Mesenchymal stem cell (in vitro differentiated cells and primary cell): ENCODE results near the gene GLT1D1.

Experiments
- DNase-seq: peaks from one replicate; pipeline ENCODE4 v3.0.0-alpha.2; 2013
- H2AFZ ChIP-seq: one replicate; pipeline ENCODE4 v1.6.1; 2013; ENCODE audit warnings: low read depth, mild to moderate bottlenecking, control low read depth, inconsistent platforms, low read length, moderate library complexity
- H2AK5ac ChIP-seq: 2 replicates; pipeline ENCODE4 v1.6.1; 2013; ENCODE audit warnings: low read length, moderate library complexity, mild to moderate bottlenecking, inconsistent platforms; ENCODE audit not compliant: severe bottlenecking
- H2BK120ac ChIP-seq: one replicate; pipeline ENCODE4 v1.6.1; 2013; ENCODE audit warnings: low read depth, mild to moderate bottlenecking, inconsistent platforms, low read length, moderate library complexity
- H2BK12ac ChIP-seq, 2 experiments: one replicate each; pipeline ENCODE4 v1.6.1; 2013; ENCODE audit warnings: inconsistent platforms in 2 of 2, low read length in 2 of 2, mild to moderate bottlenecking in 2 of 2, moderate library complexity in 2 of 2, control low read depth in 1 of 2
- H2BK15ac ChIP-seq: one replicate; pipeline ENCODE4 v1.6.1; 2013; ENCODE audit warnings: mild to moderate bottlenecking, low read depth, inconsistent platforms; ENCODE audit not compliant: poor library complexity, severe bottlenecking
- H2BK5ac ChIP-seq: 2 replicates; pipeline ENCODE4 v1.6.1; 2013; ENCODE audit warnings: low read depth, mild to moderate bottlenecking, low read length, control low read depth, inconsistent platforms; ENCODE audit not compliant: poor library complexity, severe bottlenecking
- H3K14ac ChIP-seq, 2 experiments: one replicate each; pipeline ENCODE4 v1.6.1; 2013; ENCODE audit warnings: inconsistent platforms in 2 of 2, low read length in 2 of 2, control low read depth in 1 of 2, mild to moderate bottlenecking in 1 of 2, moderate library complexity in 1 of 2
- H3K18ac ChIP-seq, 2 experiments: one replicate each; pipeline ENCODE4 v1.6.1; 2013; ENCODE audit warnings: inconsistent platforms in 2 of 2, low read length in 2 of 2, control low read depth in 1 of 2, low read depth in 1 of 2, mild to moderate bottlenecking in 1 of 2
- H3K23ac ChIP-seq, 2 experiments: one replicate each; pipeline ENCODE4 v1.6.1; 2013; ENCODE audit warnings: inconsistent platforms in 2 of 2, low read length in 2 of 2, mild to moderate bottlenecking in 2 of 2, moderate library complexity in 2 of 2, control low read depth in 1 of 2
- H3K27ac ChIP-seq: 2 replicates; pipeline ENCODE4 v1.5.1; 2013; ENCODE audit warnings: mild to moderate bottlenecking, moderate library complexity, low read length, control low read depth, inconsistent platforms; ENCODE audit not compliant: poor library complexity, severe bottlenecking
- H3K27me3 ChIP-seq, 2 experiments: 2 replicates each; pipeline versions ENCODE4 v1.6.1 to v1.7.0; 2013; ENCODE audit warnings: low read length in 2 of 2, mild to moderate bottlenecking in 2 of 2, moderate library complexity in 2 of 2, control low read depth in 1 of 2, inconsistent platforms in 1 of 2; ENCODE audit not compliant: control insufficient read depth in 1 of 2, insufficient read depth in 1 of 2
- H3K36me3 ChIP-seq, 2 experiments: 2 replicates each; pipeline versions ENCODE4 v1.6.1 to v1.7.0; 2013; ENCODE audit warnings: low read length in 2 of 2, control low read depth in 1 of 2, inconsistent platforms in 1 of 2, low read depth in 1 of 2, mild to moderate bottlenecking in 1 of 2; ENCODE audit not compliant: insufficient read depth in 2 of 2, control insufficient read depth in 1 of 2
- H3K4ac ChIP-seq, 2 experiments: one replicate each; pipeline ENCODE4 v1.6.1; 2013; ENCODE audit warnings: inconsistent platforms in 2 of 2, low read length in 2 of 2, mild to moderate bottlenecking in 2 of 2, moderate library complexity in 2 of 2, control low read depth in 1 of 2, low read depth in 1 of 2
- H3K4me1 ChIP-seq: 2 replicates; pipeline ENCODE4 v1.6.1; 2013; ENCODE audit warnings: low read depth, low read length, control low read depth; ENCODE audit not compliant: control insufficient read depth, insufficient read depth
- H3K4me2 ChIP-seq: 2 replicates; pipeline ENCODE4 v1.6.1; 2013; ENCODE audit warnings: low read length, mild to moderate bottlenecking, inconsistent platforms; ENCODE audit not compliant: poor library complexity, severe bottlenecking
- H3K4me3 ChIP-seq, 2 experiments: 2 replicates each; pipeline versions ENCODE4 v1.5.1 to v1.7.0; 2013; ENCODE audit warnings: low read length in 2 of 2, mild to moderate bottlenecking in 2 of 2, control low read depth in 1 of 2, low read depth in 1 of 2; ENCODE audit not compliant: insufficient read depth in 1 of 2
- H3K79me1 ChIP-seq: replicated peaks from 2 replicates; pipeline ENCODE4 v1.6.1; 2013; ENCODE audit warnings: mild to moderate bottlenecking, control low read depth, low read length, inconsistent platforms; ENCODE audit not compliant: poor library complexity, severe bottlenecking
- H3K9ac ChIP-seq: 2 replicates; pipeline ENCODE4 v1.7.0; 2013; ENCODE audit warnings: mild to moderate bottlenecking, low read length, moderate library complexity
- H3K9me3 ChIP-seq: 2 replicates; pipeline ENCODE4 v1.7.0; 2013; ENCODE audit warnings: mild to moderate bottlenecking, low read length; ENCODE audit not compliant: control insufficient read depth
- H4K8ac ChIP-seq: one replicate; pipeline ENCODE4 v1.6.1; 2013; ENCODE audit warnings: inconsistent platforms, mild to moderate bottlenecking, low read length, moderate library complexity
- H4K91ac ChIP-seq: one replicate; pipeline ENCODE4 v1.6.1; 2013; ENCODE audit warnings: mild to moderate bottlenecking, low read length, inconsistent platforms
- WGBS: methylation state at CpG from one replicate; pipeline ENCODE4 v1.1.7; 2013; ENCODE audit warnings: mixed read lengths; 5-methylcytosine and 5-hydroxymethylcytosine counted together

GLT1D1 gene

DNA sequence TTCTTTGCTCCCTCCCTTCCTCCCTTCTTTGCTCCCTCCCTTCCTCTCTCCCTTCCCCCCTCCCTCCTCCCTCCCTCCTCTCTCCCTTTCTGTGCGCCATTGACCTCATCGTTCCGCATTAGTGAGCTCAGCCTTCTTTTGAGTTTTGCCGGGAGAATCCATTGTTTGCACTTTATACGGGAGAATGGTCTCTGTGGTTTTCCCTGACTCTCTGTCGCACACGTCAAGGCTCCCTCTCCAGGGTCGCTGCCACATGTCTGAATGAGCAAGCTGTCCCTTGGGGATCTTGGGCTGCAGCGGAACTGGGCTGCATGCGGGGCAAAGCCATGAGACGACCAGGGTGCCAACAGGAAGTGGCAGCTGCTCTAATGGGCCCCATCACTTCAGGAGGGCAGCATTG lies 118.5 kb downstream of the GLT1D1 start:
- DNase-seq = no peak
- Histone ChIP-seq H2BK5ac (no peak overlapping the region), H2AK5ac (no peak overlapping the region), H2BK120ac (no peak overlapping the region), H3K4me2 (no peak overlapping the region), H3K4me3 (no peak overlapping the region), H3K23ac (no peak overlapping the region), H3K14ac (no peak overlapping the region), H3K27me3 (peaks cover 15 to 26% of the 10 kb centered on the region in 2 experiments), H3K18ac (no peak overlapping the region), H3K36me3 (no peaks in the 10 kb centered on the region), H2AFZ (no peak overlapping the region), H2BK15ac (no peak overlapping the region), H4K8ac (no peak overlapping the region), H2BK12ac (no peak overlapping the region), H3K27ac (no peak overlapping the region), H3K4ac (no peak overlapping the region), H3K9ac (no peak overlapping the region), H4K91ac (no peak overlapping the region), H3K4me1 (peaks cover 13% of the 10 kb centered on the region), H3K9me3 (no peaks in the 10 kb centered on the region), H3K79me1 (no peaks in the 10 kb centered on the region)
- whole genome bisulfite sequencing = 71% methylated on average over 11 of the region's 11 CpGs

DNA sequence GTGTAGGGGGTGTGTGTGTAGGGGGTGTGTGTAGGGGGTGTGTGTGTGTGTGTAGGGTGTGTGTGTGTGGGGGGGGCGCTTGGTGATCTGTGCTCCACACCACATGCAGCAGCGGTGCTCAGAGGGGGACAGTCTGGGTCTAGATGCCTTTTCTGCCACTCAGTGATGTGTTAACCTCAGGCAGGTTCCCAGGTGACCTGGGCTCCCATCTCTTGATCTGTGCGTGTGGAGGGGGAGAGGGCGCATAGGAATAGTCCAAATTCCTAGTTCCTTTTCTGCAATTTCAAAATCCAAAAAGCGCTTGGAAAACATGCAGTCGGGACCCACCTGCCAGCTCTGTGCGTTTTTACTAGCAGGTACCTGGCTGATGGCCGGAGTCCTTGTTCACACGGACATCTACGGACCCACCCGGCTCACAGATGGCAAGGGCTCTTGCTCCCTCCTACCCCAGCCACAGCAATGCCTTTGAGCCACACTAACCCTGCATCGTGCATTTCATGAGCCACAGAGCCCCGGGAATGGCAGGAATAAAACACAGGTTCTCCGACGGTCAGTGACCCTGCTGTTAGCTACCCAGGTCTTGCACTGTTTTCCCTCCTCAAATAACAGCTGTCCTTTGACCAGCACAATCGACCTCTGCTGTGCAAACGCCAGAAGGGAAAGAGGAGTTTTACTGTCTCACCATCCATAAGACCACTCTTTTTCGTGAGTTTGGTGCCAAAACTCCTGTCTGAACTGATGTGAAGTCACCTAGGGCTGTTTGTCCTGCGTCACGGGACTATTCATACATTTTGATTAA lies 120.8 kb downstream of the GLT1D1 start:
- Histone ChIP-seq H2BK12ac (no peak overlapping the region), H2BK120ac (no peak overlapping the region), H3K4me2 (no peak overlapping the region), H3K9ac (no peak overlapping the region), H3K27me3 (peaks cover 11 to 19% of the 10 kb centered on the region in 2 experiments), H3K27ac (no peak overlapping the region), H2AFZ (no peak overlapping the region), H3K14ac (no peak overlapping the region), H4K91ac (no peak overlapping the region), H2BK15ac (no peak overlapping the region), H3K4ac (no peak overlapping the region), H3K4me1 (peaks cover 13% of the 10 kb centered on the region), H2BK5ac (no peak overlapping the region), H3K79me1 (no peaks in the 10 kb centered on the region), H3K23ac (no peak overlapping the region), H4K8ac (no peak overlapping the region), H3K18ac (no peak overlapping the region), H2AK5ac (no peak overlapping the region), H3K9me3 (no peaks in the 10 kb centered on the region), H3K4me3 (no peak overlapping the region), H3K36me3 (no peaks in the 10 kb centered on the region)
- WGBS = 79% methylated on average over 20 of the region's 20 CpGs
- no peak for DNase-seq

DNA sequence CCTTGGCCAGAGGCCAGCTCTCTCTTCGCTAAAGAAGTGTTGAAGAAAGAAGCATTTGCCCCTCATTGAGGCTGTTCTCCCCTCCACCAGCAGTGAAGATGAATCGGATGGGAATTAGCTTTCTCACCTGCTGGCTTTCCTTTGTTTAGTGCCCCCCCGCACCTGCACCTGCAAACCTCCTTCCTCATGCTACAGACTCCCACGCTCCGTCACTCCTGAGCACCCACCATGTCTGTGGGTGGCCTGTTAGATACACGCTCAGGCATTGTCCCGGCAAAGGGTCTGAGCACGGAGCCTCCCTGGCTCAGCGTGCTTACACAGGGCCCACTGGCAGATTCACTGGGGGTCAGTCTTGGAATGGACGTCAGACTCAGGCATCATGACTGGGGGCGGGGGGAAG lies 121.6 kb downstream of the GLT1D1 start:
- H4K91ac ChIP-seq = no peak overlapping the region
- H3K9ac ChIP-seq = no peak overlapping the region
- H3K36me3 ChIP-seq = no peaks in the 10 kb centered on the region
- no peak overlapping the region for H2AFZ ChIP-seq
- no peak overlapping the region for H3K18ac ChIP-seq
- H3K4me2 ChIP-seq = no peak overlapping the region
- no peak overlapping the region for H2AK5ac ChIP-seq
- no peaks in the 10 kb centered on the region for H3K79me1 ChIP-seq
- no peak overlapping the region for H4K8ac ChIP-seq
- no peaks in the 10 kb centered on the region for H3K9me3 ChIP-seq
- H3K27ac ChIP-seq = no peak overlapping the region
- WGBS = 90% methylated on average over 11 of the region's 11 CpGs
- H2BK5ac ChIP-seq = no peak overlapping the region
- H2BK120ac ChIP-seq = no peak overlapping the region
- no peak overlapping the region for H3K23ac ChIP-seq
- no peak overlapping the region for H2BK12ac ChIP-seq
- no peak overlapping the region for H3K4ac ChIP-seq
- H3K4me1 ChIP-seq = peaks cover 9% of the 10 kb centered on the region
- no peak overlapping the region for H3K4me3 ChIP-seq
- H3K27me3 ChIP-seq = peaks cover 11 to 16% of the 10 kb centered on the region in 2 experiments
- no peak for DNase-seq
- no peak overlapping the region for H3K14ac ChIP-seq
- H2BK15ac ChIP-seq = no peak overlapping the region

DNA sequence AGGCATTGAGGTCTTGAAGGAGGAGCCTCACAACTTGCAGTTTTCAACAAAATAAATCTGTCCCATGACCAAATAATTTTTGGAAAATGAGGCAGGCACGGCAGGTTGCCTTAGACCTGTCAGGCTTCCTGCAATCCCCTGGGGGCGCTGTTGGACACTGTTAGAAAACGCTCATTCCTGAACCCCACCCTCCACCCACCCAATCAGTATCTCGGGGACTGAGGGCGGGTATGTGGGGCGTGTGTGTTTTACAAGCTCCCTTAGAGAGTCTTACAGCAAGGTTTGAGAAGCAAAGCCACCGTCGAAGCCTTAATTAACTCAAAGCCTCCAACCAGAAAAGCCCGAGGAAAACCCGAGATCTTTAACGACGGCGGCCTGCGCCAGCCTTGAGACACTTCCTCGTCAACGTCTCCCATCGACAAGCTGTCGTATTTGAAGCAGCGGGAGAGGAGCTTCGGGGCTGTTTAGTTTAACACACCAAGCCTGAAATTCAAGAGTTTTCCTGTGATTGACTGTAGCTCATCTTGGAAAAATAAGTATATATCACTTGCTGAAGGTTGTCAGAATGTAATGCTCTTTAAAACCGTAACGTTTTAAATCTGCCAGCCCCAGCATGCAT lies 123.0 kb downstream of the GLT1D1 start:
- Histone ChIP-seq H2BK15ac (no peak overlapping the region), H3K14ac (no peak overlapping the region), H2BK120ac (no peak overlapping the region), H3K9me3 (no peaks in the 10 kb centered on the region), H4K8ac (no peak overlapping the region), H3K4me3 (no peak overlapping the region), H3K36me3 (no peaks in the 10 kb centered on the region), H3K18ac (no peak overlapping the region), H3K4me2 (no peak overlapping the region), H3K23ac (no peak overlapping the region), H3K9ac (no peak overlapping the region), H3K4me1 (peaks cover 5% of the 10 kb centered on the region), H3K27ac (no peak overlapping the region), H2BK5ac (no peak overlapping the region), H2AK5ac (no peak overlapping the region), H3K79me1 (no peaks in the 10 kb centered on the region), H2AFZ (no peak overlapping the region), H2BK12ac (no peak overlapping the region), H4K91ac (no peak overlapping the region), H3K27me3 (peaks cover 4% of the 10 kb centered on the region in 2 experiments), H3K4ac (no peak overlapping the region)
- DNase-seq = no peak
- 33% methylated on average over 16 of the region's 22 CpGs for WGBS
